Stomach (tissue), 4 donors: Measurements from ENCODE around the gene GCNT2.

Experiments used
- CTCF ChIP-seq, 7 experiments: fragments of 450-650 bp in 4 of 7; fragments of 200-600 bp in 3 of 7; sonication (generic) in 3 of 7; IDR thresholded peaks; one replicate each; pipeline ENCODE4 v1.5.1; 2016 to 2019; ENCODE audit warnings: antibody characterized with exemption in 7 of 7, control low read depth in 2 of 7, mild to moderate bottlenecking in 1 of 7
- EP300 ChIP-seq: sonication (generic); formaldehyde crosslinking; IDR thresholded peaks from one replicate; pipeline ENCODE4 v1.6.1; 2017; ENCODE audit warnings: antibody characterized with exemption

GRCh38 chr6:10589983-10590382 lies 68.8 kb downstream of the GCNT2 start:
- TF ChIP-seq CTCF (IDR thresholded peaks at IDR 0.05) (no peak), EP300 (no peak)
